ENCODE measurements around the gene ATP5PD. TPM values are rescaled to one million over a fixed set of nuclear protein-coding genes. Genes with fewer than 3 reads are reported as not detected.

Gene ATP5PD
- total and polyA plus RNA-seq, 10 donors = 124 to 312 (median 153) TPM

DNA sequence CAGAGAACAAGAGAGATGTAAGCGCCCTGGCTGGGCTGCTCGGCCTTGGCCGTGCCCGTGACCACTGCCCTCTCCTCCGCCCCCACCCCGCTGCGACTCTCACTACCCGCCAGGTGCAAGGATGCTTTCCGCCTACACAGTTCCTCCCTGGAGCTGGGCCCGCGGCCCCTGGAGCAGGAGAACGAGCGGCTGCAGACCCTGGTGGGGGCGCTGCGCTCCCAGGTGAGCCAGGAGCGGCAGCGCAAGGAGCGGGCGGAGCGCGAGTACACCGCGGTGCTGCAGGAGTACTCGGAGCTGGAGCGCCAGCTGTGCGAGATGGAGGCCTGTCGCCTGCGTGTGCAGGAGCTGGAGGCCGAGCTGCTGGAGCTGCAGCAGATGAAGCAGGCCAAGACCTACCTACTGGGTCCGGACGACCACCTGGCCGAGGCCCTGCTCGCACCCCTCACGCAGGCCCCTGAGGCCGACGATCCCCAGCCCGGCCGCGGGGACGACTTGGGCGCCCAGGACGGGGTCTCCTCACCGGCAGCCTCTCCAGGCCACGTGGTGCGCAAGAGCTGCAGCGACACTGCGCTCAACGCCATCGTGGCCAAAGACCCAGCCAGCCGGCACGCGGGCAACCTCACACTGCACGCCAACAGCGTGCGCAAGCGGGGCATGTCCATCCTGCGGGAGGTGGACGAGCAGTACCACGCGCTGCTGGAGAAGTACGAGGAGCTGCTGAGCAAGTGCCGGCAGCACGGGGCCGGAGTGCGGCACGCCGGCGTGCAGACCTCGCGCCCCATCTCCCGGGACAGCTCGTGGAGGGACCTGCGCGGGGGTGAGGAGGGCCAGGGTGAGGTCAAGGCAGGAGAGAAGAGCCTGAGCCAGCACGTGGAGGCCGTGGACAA, 43.5 kb downstream of the ATP5PD start:
- Histone ChIP-seq H3K4me3 (no peak overlapping the region), H3K4me1 (no peaks in the 10 kb centered on the region), H3K9me3 (no peaks in the 10 kb centered on the region), H3K27me3 (replicated peaks in 1 of 7) (no peaks in the 10 kb centered on the region), H3K27ac (no peak overlapping the region), H3K36me3 (peaks cover 0 to 29% (median 0%) of the 10 kb centered on the region in 6 donors)
- TF ChIP-seq POLR2AphosphoS5 (IDR thresholded peaks at IDR 0.05) (no peak), POLR2A (IDR thresholded peaks at IDR 0.05) (no peak)
- TF ChIP-seq, protein P1, sequence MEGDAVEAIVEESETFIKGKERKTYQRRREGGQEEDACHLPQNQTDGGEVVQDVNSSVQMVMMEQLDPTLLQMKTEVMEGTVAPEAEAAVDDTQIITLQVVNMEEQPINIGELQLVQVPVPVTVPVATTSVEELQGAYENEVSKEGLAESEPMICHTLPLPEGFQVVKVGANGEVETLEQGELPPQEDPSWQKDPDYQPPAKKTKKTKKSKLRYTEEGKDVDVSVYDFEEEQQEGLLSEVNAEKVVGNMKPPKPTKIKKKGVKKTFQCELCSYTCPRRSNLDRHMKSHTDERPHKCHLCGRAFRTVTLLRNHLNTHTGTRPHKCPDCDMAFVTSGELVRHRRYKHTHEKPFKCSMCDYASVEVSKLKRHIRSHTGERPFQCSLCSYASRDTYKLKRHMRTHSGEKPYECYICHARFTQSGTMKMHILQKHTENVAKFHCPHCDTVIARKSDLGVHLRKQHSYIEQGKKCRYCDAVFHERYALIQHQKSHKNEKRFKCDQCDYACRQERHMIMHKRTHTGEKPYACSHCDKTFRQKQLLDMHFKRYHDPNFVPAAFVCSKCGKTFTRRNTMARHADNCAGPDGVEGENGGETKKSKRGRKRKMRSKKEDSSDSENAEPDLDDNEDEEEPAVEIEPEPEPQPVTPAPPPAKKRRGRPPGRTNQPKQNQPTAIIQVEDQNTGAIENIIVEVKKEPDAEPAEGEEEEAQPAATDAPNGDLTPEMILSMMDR (IDR thresholded peaks at IDR 0.05 in 8 of 11, conservative IDR thresholded peaks at IDR 0.05 in 3 of 11) = no peak
- no peak for DNase-seq
- intact Hi-C loops (cut with DNase I; ENCODE audit: low total_unique reads) = no loop called here
- WGBS, 5 donors = 90 to 93% (median 92%) methylated on average over 63 to 76 of the region's 76 CpGs

DNA sequence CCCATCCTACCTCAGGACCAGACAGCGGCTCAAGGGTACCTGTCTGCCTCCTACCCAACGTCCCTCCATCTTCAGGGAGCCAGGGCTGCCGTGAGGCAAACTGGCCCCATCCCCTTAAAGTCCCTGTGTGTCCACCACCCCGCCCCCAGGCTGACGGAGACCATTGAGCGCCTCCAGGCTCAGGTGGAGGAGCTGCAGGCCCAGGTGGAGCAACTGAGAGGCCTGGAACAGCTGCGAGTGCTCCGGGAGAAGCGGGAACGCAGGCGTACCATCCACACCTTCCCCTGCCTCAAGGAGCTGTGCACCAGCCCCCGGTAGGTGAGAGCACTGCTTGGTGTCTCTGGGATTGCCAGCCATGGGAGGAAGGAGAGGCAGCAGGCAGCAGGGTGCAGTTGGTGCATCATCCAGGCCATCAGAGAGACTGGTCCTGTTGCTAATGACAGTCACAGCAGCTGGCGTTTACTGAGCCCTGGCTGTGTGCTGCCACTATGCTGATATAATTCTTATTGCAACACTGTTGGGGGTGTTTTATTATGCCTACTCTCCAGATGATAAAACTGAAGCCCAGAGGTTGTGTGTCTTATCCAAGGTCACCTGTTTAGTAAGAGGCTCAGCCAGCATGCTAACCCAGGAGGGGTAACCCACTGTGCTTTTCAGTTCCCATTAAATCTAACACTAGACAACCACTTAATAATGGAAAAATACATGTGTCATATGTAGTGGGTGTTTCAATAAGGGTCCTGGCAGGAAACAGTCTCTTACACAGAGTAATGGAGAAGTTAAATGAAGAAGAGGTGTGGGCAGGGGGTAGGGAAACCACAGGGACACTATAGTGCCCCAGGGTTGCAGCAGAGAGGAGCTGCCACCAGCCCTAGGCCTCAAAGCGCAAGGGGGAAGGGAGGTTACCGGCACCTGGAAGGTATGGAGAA, 44.6 kb downstream of the ATP5PD start:
- Histone ChIP-seq H3K4me3 (no peak overlapping the region), H3K9me3 (no peaks in the 10 kb centered on the region), H3K27me3 (replicated peaks in 1 of 7) (no peaks in the 10 kb centered on the region), H3K4me1 (no peaks in the 10 kb centered on the region), H3K36me3 (peaks cover 0 to 29% (median 0%) of the 10 kb centered on the region in 6 donors), H3K27ac (no peak overlapping the region)
- intact Hi-C loops (cut with DNase I; ENCODE audit: low total_unique reads) = no loop called here
- WGBS, 5 donors = 77 to 89% (median 83%) methylated on average over 4 to 15 of the region's 15 CpGs
- TF ChIP-seq, protein P1 (IDR thresholded peaks at IDR 0.05 in 8 of 11, conservative IDR thresholded peaks at IDR 0.05 in 3 of 11) = no peak
- no peak for TF ChIP-seq POLR2AphosphoS5 (IDR thresholded peaks at IDR 0.05)
- TF ChIP-seq POLR2A (IDR thresholded peaks at IDR 0.05) = no peak
- DNase-seq = no peak

DNA sequence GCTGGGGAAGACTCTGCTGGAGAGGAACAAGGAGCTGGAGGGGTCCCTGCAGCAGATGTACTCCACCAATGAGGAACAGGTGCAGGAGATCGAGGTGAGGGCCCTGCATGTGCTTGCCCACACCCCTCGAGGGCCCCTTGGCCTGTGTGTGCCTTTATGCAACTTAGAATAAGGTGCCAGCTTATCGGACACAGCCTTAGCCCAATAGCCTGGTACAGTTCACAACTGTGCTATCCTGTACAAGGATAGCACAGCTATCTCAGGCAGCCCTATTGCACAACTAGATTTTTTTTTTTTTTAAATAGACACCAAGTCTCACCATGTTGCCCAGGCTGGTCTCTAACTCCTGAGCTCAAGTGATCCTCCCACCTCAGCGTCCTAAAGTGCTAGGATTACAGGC, 47.2 kb downstream of the ATP5PD start:
- Histone ChIP-seq H3K4me3 (no peak overlapping the region), H3K9me3 (no peaks in the 10 kb centered on the region), H3K27ac (no peak overlapping the region), H3K36me3 (peaks cover 0 to 29% (median 0%) of the 10 kb centered on the region in 6 donors), H3K4me1 (no peaks in the 10 kb centered on the region), H3K27me3 (replicated peaks in 1 of 7) (no peaks in the 10 kb centered on the region)
- no peak for DNase-seq
- WGBS, 5 donors = 70 to 92% (median 81%) methylated on average over 4 of the region's 4 CpGs
- intact Hi-C loops (cut with DNase I; ENCODE audit: low total_unique reads) = no loop called here
- TF ChIP-seq, protein P1 (IDR thresholded peaks at IDR 0.05 in 8 of 11, conservative IDR thresholded peaks at IDR 0.05 in 3 of 11) = no peak
- TF ChIP-seq POLR2AphosphoS5 (IDR thresholded peaks at IDR 0.05) (no peak), POLR2A (IDR thresholded peaks at IDR 0.05) (no peak)

Data from spleen (tissue), 11 donors.